Stimulated activated CD4-positive, alpha-beta T cell treated with anti-CD3 and anti-CD28 coated beads, Interleukin-15, amount 100 ng/mL, for 24 hours (primary cell): ENCODE results near the gene CSF1R.

ENCODE experiments used
- DNase-seq: peaks from one replicate; pipeline ENCODE4 v3.0.0-alpha.2; 2020

The CSF1R gene

GRCh38 chr5:150022158-150022531, 64.2 kb downstream of the CSF1R start:
- no peak for DNase-seq

DNA sequence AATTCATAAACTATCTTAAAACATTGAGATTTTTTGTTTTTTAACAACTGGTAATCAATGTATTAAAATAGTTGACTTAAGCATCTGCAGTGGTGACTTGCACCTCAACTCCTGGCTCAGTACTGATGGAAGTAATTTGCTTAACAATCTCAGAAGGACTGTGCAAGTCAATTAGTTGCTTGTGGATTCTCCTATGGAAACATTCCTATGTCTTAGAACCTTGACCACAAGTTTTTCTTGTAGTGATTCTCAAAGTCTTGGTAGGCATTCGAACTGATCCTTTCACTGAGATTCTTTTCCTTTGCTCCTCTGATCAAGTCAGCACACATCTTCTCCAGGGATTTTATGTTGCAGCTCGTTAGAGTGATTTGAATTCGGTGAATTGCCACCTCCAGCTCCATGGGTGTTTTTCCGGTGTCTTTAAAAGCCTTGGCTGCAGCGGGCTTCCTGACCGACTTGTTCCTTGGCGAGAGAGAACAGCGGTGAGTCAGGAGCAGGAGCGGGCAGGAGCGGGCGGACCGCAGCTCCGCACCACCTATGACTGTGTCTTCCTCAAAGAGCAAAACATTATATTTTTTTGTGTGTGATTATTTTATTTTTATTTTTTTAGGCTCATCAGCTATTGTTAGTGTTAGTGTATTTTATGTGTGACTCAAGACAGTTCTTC, 64.7 kb downstream of the CSF1R start:
- DNase-seq = no peak

DNA sequence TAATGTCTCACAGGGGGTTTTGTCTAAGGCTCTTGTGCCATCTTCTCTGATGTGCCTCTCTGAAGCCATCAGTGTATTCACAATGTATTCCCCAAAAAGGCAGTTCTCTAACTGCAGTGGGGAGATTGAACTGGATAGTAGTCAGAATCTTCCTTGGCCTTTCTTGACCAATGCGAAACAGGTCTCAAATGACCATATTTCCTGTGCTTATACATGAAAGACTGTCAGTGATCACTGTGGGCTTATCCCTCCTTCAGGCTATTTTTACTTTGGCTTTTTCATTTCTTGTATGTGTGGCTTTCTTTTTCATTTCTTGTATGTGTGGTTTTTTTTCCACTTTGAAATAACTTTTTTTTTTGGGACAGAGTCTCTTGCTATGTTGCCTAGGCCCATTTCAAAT, 66.1 kb downstream of the CSF1R start:
- no peak for DNase-seq

- DNase-seq = no peak
These were observed 68.9 kb downstream of the CSF1R start for GRCh38 chr5:150017226-150018005.

- no peak for DNase-seq
These were observed 69.8 kb downstream of the CSF1R start for GRCh38 chr5:150016537-150016936.

DNA sequence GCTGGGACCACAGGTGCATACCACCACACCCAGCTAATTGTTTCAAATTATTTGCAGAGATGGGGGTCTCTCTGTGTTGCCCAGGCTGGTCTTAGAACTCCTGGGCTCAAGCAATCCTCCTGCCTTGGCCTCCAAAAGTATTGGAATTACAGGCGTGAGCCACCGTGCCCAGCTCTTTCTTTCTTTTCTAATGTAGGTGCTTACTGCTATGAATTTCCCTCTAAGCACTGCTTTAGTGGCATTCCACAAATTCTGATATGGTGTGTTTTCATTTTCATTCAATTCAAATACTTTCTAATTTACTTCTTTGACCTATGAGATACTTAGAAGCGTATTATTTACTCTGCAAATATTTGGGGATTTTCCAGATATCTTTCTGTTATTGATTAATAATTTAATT, 70.9 kb downstream of the CSF1R start:
- DNase-seq = no peak

DNA sequence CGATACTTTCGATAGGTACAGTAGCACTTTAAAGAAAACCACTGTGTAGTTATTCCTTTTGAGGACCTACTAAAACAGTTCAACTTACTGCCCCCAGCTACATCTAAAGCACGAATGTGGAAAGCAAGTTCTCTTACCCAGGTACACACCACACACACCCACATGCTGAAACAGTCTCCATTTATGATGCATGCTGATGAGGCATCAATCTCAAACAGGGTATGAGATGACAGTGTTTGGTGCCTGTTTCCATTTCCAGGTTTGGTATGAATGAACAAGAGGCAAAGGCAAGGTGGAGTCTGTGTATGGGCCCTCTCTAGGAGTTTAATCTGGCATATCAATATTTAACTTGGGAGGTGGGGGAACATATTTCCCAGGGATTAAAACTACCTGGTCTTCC, 71.9 kb downstream of the CSF1R start:
- no peak for DNase-seq

DNA sequence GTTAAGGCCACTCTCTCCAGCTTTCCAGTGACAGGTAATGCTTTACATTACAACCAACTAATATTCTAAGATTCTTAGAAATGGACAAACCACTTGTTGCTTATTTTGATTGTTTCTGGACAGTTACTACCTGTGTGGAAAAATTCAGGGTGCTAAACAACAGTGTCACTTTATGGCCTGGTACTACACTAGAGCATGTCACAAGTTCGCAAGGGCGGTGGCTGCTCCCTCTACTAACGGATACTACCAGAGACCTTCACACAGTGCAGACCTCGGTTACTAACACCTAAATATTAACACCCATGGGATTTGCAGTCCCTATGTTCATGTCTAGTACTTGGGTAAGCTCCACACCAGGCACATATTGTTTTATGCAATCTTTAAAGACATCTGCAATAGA, 72.4 kb downstream of the CSF1R start:
- no peak for DNase-seq

DNA sequence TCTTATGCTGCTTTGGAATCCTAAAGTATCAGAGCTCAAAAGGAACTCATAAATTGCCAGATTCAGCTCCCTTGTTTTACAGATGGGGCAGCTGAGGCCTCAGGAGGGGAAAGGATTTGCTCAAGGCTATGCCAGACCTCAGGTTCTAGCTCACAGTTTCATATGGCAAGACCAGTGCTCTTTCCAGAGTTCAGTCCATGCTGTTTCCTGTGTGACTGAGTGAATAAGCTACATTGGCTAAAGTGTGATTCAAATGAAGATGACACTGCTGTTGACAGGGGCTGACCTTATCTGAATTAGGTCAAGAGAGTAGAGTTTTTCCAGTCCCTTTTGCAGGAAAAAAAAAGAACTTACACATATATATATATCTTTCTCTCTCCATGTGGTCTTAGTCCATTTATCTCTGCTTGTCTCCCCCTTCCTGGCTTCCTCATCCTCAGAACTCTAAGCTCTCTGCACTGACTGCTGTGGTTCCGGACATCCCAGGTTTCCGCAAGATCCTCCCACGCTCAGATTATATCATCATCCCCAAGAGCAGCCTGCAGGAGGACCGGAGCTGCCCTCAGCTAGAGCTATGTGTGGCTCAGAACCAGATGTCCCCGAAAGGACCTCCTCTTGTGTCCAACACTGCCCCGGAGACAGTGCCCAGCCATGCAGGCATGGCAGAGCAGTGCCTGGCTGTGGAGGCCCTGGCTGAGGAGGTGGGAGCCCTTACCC, 76.5 kb downstream of the CSF1R start:
- no peak for DNase-seq

DNA sequence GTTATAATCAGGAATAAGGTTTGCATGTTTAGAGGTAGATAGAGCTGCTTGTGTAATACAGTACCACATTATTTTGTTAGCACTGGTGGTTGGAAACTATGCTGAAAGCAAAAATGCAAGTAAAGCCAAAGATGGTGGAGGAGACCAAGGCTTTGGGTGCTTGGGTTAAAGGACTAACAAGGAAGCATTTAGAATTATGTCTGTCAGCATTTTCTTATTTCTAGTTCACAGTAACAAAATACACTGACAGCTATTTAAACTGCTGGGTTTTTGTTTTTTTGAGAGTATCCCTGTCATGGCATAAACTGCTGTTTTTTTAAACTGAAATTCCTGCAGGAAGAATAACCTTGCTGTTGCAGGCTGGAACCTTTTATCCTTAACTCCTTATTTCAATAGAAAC, 79.3 kb downstream of the CSF1R start:
- DNase-seq = no peak

- no peak for DNase-seq
These were observed 80.0 kb downstream of the CSF1R start for GRCh38 chr5:150006318-150006717.
